ENCODE data around the gene TCF7L1. TPM values are rescaled to one million over a fixed set of nuclear protein-coding genes. Genes with fewer than 3 reads are reported as not detected.

The TCF7L1 gene
- polyA plus RNA-seq, 1 of the 3 experiments (the other 2 are of a cell fraction), result 3.7 TPM

DNA sequence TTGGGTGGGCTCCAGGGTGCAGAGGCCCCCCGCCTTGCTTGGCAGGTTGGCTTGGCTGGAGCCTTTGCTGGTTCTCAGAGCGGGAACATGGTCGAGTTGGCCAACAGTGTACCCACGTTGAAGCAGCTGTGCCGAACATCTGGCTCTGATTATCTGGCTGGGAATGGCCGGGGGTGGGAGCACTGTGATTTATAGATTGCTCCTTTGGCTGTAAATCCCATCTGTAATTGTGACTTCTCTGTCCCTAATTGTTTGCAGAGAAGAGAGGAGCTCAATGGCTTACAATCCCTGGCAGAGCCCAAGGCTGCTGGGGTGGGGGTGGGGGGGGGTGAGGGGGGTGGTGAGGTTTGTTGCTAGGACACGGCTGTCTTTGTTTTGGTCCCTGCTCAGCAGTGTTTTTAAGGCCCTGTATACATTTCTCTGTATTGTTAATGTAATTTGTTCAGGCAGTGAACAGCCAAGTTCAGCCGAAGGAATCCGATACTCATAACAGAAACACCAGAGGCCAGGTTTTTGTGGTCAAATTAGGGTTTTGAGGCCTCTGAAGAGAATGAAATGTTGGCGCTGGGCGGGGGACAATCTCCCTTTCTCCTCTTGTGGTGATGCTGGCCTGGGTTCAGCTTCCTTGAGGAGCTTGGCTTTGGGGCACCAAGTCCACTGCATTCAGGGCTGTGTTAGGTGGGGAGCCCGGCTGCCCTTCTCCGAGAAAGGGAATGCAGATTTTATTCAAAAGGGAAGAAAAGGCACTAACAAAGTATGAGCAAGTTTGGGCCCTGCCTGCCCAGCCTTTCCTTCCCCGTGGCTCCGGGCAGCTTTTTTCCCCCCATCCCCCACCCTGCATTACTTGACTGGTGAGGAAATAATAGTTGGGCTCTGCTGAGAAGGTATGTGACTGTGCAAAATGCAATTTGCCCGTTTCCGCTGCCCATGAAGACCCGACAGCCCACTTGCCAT is 82.5 kb downstream of the TCF7L1 start (continued):
- TF ChIP-seq SMC3 (IDR thresholded peaks at IDR 0.05; ENCODE audit: low read depth, low read length) (no peak), EP300 (IDR thresholded peaks at IDR 0.05; ENCODE audit: borderline replicate concordance in 1 of 2, low read depth in 1 of 2, low read length in 1 of 2) (peak in 1 of 2 experiments; percentile 92; a peak in 2 of 4 replicates), IRF3 (IDR thresholded peaks at IDR 0.05; ENCODE audit: low read depth, low read length) (no peak), JUND (IDR thresholded peaks at IDR 0.05) (no peak), RAD21 (IDR thresholded peaks at IDR 0.05; ENCODE audit: low read length) (peak; percentile 3; the same call in 1 of the 2 replicates), TEAD4 (IDR thresholded peaks at IDR 0.05; ENCODE audit: borderline replicate concordance, insufficient read depth) (0 out of 2 replicates have a peak, but pooled peaks have one; percentile 21), CHD2 (IDR thresholded peaks at IDR 0.05; ENCODE audit: low read length, partially characterized antibody) (peak; percentile 81), YY1 (IDR thresholded peaks at IDR 0.05; ENCODE audit: low read depth) (no peak), GATA2 (CRISPR knock-in tag; IDR thresholded peaks at IDR 0.05) (peak; percentile 66), MEF2A (IDR thresholded peaks at IDR 0.05; ENCODE audit: borderline replicate concordance, low read depth) (no peak), TAF1 (IDR thresholded peaks at IDR 0.05; ENCODE audit: borderline replicate concordance, low read depth, low read length) (no peak), EZH2phosphoT487 (IDR thresholded peaks at IDR 0.05; ENCODE audit: borderline replicate concordance, low read depth) (no peak), MXI1 (IDR thresholded peaks at IDR 0.05; ENCODE audit: low read depth, low read length) (no peak; the same call in 1 of the 2 replicates), TCF12 (IDR thresholded peaks at IDR 0.05) (peak; percentile 92), SIN3A (IDR thresholded peaks at IDR 0.05; ENCODE audit: borderline replicate concordance, low read depth, low read length) (no peak), NFIC (IDR thresholded peaks at IDR 0.05; ENCODE audit: borderline replicate concordance) (no peak; the same call in 1 of the 2 replicates), PBX3 (IDR thresholded peaks at IDR 0.05) (peak; percentile 75), RXRA (IDR thresholded peaks at IDR 0.05; ENCODE audit: borderline replicate concordance, low read depth) (no peak), RFX5 (IDR thresholded peaks at IDR 0.05; ENCODE audit: low read length) (no peak), FOXJ3 (CRISPR knock-in tag; IDR thresholded peaks at IDR 0.05) (peak; percentile 30; the same call in 1 of the 2 replicates)
- TF ChIP-seq, protein P1, sequence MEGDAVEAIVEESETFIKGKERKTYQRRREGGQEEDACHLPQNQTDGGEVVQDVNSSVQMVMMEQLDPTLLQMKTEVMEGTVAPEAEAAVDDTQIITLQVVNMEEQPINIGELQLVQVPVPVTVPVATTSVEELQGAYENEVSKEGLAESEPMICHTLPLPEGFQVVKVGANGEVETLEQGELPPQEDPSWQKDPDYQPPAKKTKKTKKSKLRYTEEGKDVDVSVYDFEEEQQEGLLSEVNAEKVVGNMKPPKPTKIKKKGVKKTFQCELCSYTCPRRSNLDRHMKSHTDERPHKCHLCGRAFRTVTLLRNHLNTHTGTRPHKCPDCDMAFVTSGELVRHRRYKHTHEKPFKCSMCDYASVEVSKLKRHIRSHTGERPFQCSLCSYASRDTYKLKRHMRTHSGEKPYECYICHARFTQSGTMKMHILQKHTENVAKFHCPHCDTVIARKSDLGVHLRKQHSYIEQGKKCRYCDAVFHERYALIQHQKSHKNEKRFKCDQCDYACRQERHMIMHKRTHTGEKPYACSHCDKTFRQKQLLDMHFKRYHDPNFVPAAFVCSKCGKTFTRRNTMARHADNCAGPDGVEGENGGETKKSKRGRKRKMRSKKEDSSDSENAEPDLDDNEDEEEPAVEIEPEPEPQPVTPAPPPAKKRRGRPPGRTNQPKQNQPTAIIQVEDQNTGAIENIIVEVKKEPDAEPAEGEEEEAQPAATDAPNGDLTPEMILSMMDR (IDR thresholded peaks at IDR 0.05), result no peak
- TF ChIP-seq, protein P2, sequence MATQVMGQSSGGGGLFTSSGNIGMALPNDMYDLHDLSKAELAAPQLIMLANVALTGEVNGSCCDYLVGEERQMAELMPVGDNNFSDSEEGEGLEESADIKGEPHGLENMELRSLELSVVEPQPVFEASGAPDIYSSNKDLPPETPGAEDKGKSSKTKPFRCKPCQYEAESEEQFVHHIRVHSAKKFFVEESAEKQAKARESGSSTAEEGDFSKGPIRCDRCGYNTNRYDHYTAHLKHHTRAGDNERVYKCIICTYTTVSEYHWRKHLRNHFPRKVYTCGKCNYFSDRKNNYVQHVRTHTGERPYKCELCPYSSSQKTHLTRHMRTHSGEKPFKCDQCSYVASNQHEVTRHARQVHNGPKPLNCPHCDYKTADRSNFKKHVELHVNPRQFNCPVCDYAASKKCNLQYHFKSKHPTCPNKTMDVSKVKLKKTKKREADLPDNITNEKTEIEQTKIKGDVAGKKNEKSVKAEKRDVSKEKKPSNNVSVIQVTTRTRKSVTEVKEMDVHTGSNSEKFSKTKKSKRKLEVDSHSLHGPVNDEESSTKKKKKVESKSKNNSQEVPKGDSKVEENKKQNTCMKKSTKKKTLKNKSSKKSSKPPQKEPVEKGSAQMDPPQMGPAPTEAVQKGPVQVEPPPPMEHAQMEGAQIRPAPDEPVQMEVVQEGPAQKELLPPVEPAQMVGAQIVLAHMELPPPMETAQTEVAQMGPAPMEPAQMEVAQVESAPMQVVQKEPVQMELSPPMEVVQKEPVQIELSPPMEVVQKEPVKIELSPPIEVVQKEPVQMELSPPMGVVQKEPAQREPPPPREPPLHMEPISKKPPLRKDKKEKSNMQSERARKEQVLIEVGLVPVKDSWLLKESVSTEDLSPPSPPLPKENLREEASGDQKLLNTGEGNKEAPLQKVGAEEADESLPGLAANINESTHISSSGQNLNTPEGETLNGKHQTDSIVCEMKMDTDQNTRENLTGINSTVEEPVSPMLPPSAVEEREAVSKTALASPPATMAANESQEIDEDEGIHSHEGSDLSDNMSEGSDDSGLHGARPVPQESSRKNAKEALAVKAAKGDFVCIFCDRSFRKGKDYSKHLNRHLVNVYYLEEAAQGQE (IDR thresholded peaks at IDR 0.05; ENCODE audit: low read depth, low read length), result no peak

All from SK-N-SH (cell line).